Stomach (tissue), 4 donors: ENCODE data around the gene NOM1.
"Not testable (repeated sequence)": the region's sequence is repeated elsewhere in the genome, so short reads cannot be mapped to it uniquely, and the experiment has no call there.

Source experiments
- POLR2A ChIP-seq, 4 donors: fragments of 450-650 bp; IDR thresholded peaks; one replicate each; pipeline ENCODE4 v1.6.1; 2016; ENCODE audit warnings: antibody characterized with exemption in 4 of 4, control low read depth in 2 of 4, mild to moderate bottlenecking in 1 of 4, moderate library complexity in 1 of 4
- POLR2AphosphoS5 ChIP-seq, 3 donors: sonication (generic); formaldehyde crosslinking; IDR thresholded peaks; one replicate each; pipeline ENCODE4 v1.6.1; 2016; ENCODE audit warnings: antibody characterized with exemption in 3 of 3

- TF ChIP-seq POLR2A, POLR2AphosphoS5 (IDR thresholded peaks at IDR 0.05): not testable (repeated sequence)
Measured at GRCh38 chr7:156922304-156922703, 27.2 kb upstream of the NOM1 start.
